Sigmoid colon (tissue), 4 donors: ENCODE data around the gene GPR68.

Experiments
- EP300 ChIP-seq, 4 donors: sonication (generic); formaldehyde crosslinking; IDR thresholded peaks; one replicate each; pipeline ENCODE4 v1.6.1; 2017; ENCODE audit warnings: antibody characterized with exemption in 4 of 4
- POLR2A ChIP-seq, 2 donors: fragments of 450-650 bp; IDR thresholded peaks; one replicate each; pipeline ENCODE4 v1.6.1; 2016; ENCODE audit warnings: antibody characterized with exemption in 2 of 2, mild to moderate bottlenecking in 2 of 2, moderate library complexity in 2 of 2
- POLR2AphosphoS5 ChIP-seq, 4 donors: sonication (generic); formaldehyde crosslinking; IDR thresholded peaks; one replicate each; pipeline ENCODE4 v1.6.1; 2017; ENCODE audit warnings: antibody characterized with exemption in 4 of 4
- TF ChIP-seq, protein P1 (sequence below), 4 experiments: fragments of 450-650 bp in 3 of 4; fragments of 200-600 bp in 1 of 4; IDR thresholded peaks; one replicate each; pipeline ENCODE4 v1.5.1; 2016 to 2019; ENCODE audit warnings: antibody characterized with exemption in 4 of 4, mild to moderate bottlenecking in 3 of 4, moderate library complexity in 2 of 4

DNA sequence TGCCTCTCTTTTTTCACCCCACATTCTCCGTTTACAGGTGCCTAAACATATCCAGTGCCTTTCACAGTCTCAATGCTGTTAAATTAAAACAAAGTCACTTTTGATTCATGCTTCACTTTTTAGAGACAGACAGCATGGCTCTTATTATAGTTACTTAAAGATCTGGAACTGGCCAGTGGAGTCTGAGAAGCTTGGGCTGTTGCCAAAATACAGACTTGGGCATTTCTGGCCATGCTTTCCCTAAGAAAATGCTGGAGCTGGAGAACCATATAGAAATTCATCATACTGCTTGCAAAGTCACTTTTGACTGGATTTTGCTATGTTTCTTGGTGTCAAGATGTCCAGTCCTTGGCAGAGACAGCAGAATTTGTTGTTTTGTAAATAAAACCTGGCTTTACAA lies 12.2 kb upstream of the GPR68 start:
- TF ChIP-seq POLR2AphosphoS5 (IDR thresholded peaks at IDR 0.05) (no peak), EP300 (IDR thresholded peaks at IDR 0.05) (no peak), POLR2A (IDR thresholded peaks at IDR 0.05) (no peak)
- TF ChIP-seq, protein P1, sequence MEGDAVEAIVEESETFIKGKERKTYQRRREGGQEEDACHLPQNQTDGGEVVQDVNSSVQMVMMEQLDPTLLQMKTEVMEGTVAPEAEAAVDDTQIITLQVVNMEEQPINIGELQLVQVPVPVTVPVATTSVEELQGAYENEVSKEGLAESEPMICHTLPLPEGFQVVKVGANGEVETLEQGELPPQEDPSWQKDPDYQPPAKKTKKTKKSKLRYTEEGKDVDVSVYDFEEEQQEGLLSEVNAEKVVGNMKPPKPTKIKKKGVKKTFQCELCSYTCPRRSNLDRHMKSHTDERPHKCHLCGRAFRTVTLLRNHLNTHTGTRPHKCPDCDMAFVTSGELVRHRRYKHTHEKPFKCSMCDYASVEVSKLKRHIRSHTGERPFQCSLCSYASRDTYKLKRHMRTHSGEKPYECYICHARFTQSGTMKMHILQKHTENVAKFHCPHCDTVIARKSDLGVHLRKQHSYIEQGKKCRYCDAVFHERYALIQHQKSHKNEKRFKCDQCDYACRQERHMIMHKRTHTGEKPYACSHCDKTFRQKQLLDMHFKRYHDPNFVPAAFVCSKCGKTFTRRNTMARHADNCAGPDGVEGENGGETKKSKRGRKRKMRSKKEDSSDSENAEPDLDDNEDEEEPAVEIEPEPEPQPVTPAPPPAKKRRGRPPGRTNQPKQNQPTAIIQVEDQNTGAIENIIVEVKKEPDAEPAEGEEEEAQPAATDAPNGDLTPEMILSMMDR (IDR thresholded peaks at IDR 0.05), result no peak
